Tibial nerve (tissue), 4 donors: ENCODE measurements around the gene PACSIN2.

Experiments used
- EP300 ChIP-seq, 2 donors: sonication (generic); formaldehyde crosslinking; IDR thresholded peaks; one replicate each; pipeline ENCODE4 v1.6.1; 2017; ENCODE audit warnings: antibody characterized with exemption in 2 of 2, mild to moderate bottlenecking in 1 of 2
- POLR2A ChIP-seq, 2 donors: fragments of 450-650 bp; IDR thresholded peaks; one replicate each; pipeline ENCODE4 v1.6.1; 2017; ENCODE audit warnings: antibody characterized with exemption in 2 of 2, mild to moderate bottlenecking in 2 of 2, moderate library complexity in 2 of 2
- TF ChIP-seq, protein P1 (sequence below), 5 experiments: fragments of 200-600 bp in 3 of 5; fragments of 450-650 bp in 2 of 5; sonication (generic) in 3 of 5; IDR thresholded peaks; one replicate each; pipeline ENCODE4 v1.5.1; 2016 to 2019; ENCODE audit warnings: antibody characterized with exemption in 5 of 5, mild to moderate bottlenecking in 3 of 5, moderate library complexity in 2 of 5

DNA sequence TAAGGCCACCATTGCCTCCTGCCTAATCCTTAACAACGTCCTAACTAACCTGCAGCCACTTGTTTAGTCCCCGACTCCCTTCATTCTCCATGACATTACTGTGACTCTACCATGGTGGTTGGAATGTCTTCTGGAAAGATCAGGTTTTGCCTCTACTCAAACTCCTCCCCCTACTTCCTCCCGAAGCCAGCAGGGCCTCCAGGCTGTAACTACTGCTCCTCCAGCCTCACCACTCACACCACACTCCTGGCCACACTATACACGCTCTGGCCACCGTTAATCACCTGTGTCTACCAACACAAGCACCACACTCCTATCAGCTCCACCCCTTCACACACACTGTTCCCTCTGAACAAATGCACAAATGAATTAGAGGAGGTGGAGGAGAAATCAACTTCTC lies 69.2 kb downstream of the PACSIN2 start:
- TF ChIP-seq, protein P1, sequence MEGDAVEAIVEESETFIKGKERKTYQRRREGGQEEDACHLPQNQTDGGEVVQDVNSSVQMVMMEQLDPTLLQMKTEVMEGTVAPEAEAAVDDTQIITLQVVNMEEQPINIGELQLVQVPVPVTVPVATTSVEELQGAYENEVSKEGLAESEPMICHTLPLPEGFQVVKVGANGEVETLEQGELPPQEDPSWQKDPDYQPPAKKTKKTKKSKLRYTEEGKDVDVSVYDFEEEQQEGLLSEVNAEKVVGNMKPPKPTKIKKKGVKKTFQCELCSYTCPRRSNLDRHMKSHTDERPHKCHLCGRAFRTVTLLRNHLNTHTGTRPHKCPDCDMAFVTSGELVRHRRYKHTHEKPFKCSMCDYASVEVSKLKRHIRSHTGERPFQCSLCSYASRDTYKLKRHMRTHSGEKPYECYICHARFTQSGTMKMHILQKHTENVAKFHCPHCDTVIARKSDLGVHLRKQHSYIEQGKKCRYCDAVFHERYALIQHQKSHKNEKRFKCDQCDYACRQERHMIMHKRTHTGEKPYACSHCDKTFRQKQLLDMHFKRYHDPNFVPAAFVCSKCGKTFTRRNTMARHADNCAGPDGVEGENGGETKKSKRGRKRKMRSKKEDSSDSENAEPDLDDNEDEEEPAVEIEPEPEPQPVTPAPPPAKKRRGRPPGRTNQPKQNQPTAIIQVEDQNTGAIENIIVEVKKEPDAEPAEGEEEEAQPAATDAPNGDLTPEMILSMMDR (IDR thresholded peaks at IDR 0.05), result no peak
- no peak for TF ChIP-seq POLR2A (IDR thresholded peaks at IDR 0.05)
- no peak for TF ChIP-seq EP300 (IDR thresholded peaks at IDR 0.05)
